ENCODE measurements around the gene MAP2K6.

DNA sequence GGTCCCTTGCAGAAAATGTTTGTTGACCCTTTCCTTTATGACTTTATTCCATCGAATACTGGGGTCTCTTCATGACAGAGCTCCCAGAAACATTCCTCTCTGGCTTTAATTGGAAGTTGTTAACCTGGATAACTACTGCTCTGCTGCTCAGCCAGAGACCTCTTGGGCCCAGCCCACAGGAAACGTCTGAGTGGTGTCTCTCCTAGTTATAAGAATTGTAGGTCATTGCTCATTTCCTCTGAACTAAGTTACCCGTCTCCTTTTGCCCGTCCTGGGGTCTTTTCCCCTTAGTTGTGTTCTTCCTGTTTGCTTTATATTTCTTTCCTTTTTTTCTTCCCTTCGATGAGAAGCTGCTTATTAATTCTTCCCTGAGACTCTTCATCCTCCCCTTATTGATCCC lies 9.0 kb downstream of the MAP2K6 start:
- TF ChIP-seq CTCF (IDR thresholded peaks at IDR 0.05; ENCODE audit: borderline replicate concordance, extremely low read depth, low read length, poor library complexity, severe bottlenecking) (no peak), EZH2 (IDR thresholded peaks at IDR 0.05; ENCODE audit: borderline replicate concordance, low read depth, low read length, severe bottlenecking) (no peak)
